HepG2 (cell line): ENCODE data around the gene RNF114. TPM values are rescaled to one million over a fixed set of nuclear protein-coding genes. Genes with fewer than 3 reads are reported as not detected.

Source experiments
- CREM ChIP-seq, 2 experiments: sonication (generic) in 1 of 2; formaldehyde crosslinking in 1 of 2; IDR thresholded peaks; 2 replicates each; pipeline versions ENCODE4 v1.4.0 to v1.6.1; 2016 to 2020; ENCODE audit warnings: antibody characterized with exemption in 1 of 2, mild to moderate bottlenecking in 1 of 2, missing genetic modification reagents in 1 of 2
- HCFC1 ChIP-seq: fragments of 150-350 bp; IDR thresholded peaks from 2 replicates; pipeline ENCODE4 v1.6.1; 2014; ENCODE audit warnings: low read depth, low read length
- KDM2A ChIP-seq: sonication (generic); formaldehyde crosslinking; IDR thresholded peaks from 2 replicates; pipeline ENCODE4 v1.4.0; 2020; ENCODE audit warnings: low read depth, missing genetic modification reagents, borderline replicate concordance
- KLF16 ChIP-seq, 2 experiments: sonication (generic) in 1 of 2; formaldehyde crosslinking in 1 of 2; IDR thresholded peaks; 2 replicates each; pipeline versions ENCODE4 v1.6.1 to v1.8.0; 2016 to 2023; ENCODE audit warnings: missing genetic modification reagents in 2 of 2, missing compliant biosample characterization in 1 of 2
- NFE2 ChIP-seq: sonication (generic); formaldehyde crosslinking; IDR thresholded peaks from 2 replicates; pipeline ENCODE4 v1.4.0; 2020; ENCODE audit warnings: missing genetic modification reagents
- TOE1 ChIP-seq: sonication (generic); formaldehyde crosslinking; IDR thresholded peaks from 2 replicates; pipeline ENCODE4 v1.4.0; 2020; ENCODE audit warnings: mild to moderate bottlenecking, missing genetic modification reagents
- U2AF1 ChIP-seq: fragments of 200-400 bp; formaldehyde crosslinking; optimal IDR thresholded peaks from 2 replicates; pipeline ENCODE3; 2017; ENCODE audit warnings: mild to moderate bottlenecking, low read depth, low read length
- ZNF30 ChIP-seq: sonication (generic); formaldehyde crosslinking; IDR thresholded peaks from 2 replicates; pipeline ENCODE4 v1.5.0; 2020; ENCODE audit warnings: mild to moderate bottlenecking, missing genetic modification reagents
- ZNF329 ChIP-seq: sonication (generic); formaldehyde crosslinking; IDR thresholded peaks from 2 replicates; pipeline ENCODE4 v1.9.0; 2021; ENCODE audit warnings: low read depth, mild to moderate bottlenecking, missing genetic modification reagents
- ZNF510 ChIP-seq: sonication (generic); formaldehyde crosslinking; IDR thresholded peaks from 2 replicates; pipeline ENCODE4 v1.4.0; 2020; ENCODE audit warnings: low read depth, mild to moderate bottlenecking, missing genetic modification reagents
- ZNF614 ChIP-seq: IDR thresholded peaks from 2 replicates; pipeline ENCODE4 v1.6.1; 2018; ENCODE audit warnings: missing biosample characterization, missing genetic modification reagents, inconsistent platforms, borderline replicate concordance
- ZNF674 ChIP-seq: sonication (generic); formaldehyde crosslinking; IDR thresholded peaks from 2 replicates; pipeline ENCODE4 v1.5.0; 2020; ENCODE audit warnings: low read depth, mild to moderate bottlenecking, missing genetic modification reagents
- ZSCAN25 ChIP-seq: sonication (generic); formaldehyde crosslinking; IDR thresholded peaks from 2 replicates; pipeline ENCODE4 v1.8.0; 2022; ENCODE audit warnings: mild to moderate bottlenecking, missing genetic modification reagents
- polyA plus RNA-seq, 8 experiments: library from polyadenylated mRNA; depleted of rRNA in 3 of 8; stranded (reverse) in 7 of 8; unstranded in 1 of 8; fragments of >200 nt; fragmentation: Illumina TruSeq in 4 of 8; extraction: Trizol in 4 of 8; gene quantifications; 2 replicates each; pipeline versions ENCODE4 v1.2.1 to v1.2.3, GENCODE V29; 2011 to 2016; ENCODE audit warnings: low read depth in 4 of 8, missing spikeins in 1 of 8, mixed read lengths in 1 of 8; ENCODE audit not compliant: insufficient read depth in 1 of 8
- total RNA-seq, 5 experiments: library from RNA; depleted of rRNA; stranded (reverse); fragments of >200 nt; fragmentation: Illumina TruSeq; extraction: Trizol; gene quantifications; 2 replicates each; pipeline ENCODE4 v1.2.3, GENCODE V29; 2016; ENCODE audit warnings: low read depth in 1 of 5
- TF ChIP-seq, protein P1 (sequence below), 2 experiments: fragments of 450-650 bp in 1 of 2; sonication (generic) in 1 of 2; formaldehyde crosslinking; IDR thresholded peaks; 2 replicates each; pipeline versions ENCODE4 v1.5.0 to v1.8.0; 2020 to 2022; ENCODE audit warnings: mild to moderate bottlenecking in 1 of 2, missing genetic modification reagents in 1 of 2
- TF ChIP-seq, protein P2 (sequence below): IDR thresholded peaks from 2 replicates; pipeline ENCODE4 v1.6.1; 2016; ENCODE audit warnings: low read depth
- TF ChIP-seq, protein P3 (sequence below): sonication (generic); formaldehyde crosslinking; IDR thresholded peaks from 2 replicates; pipeline ENCODE4 v1.4.0; 2020; ENCODE audit warnings: missing genetic modification reagents, mild to moderate bottlenecking, borderline replicate concordance
- TF ChIP-seq, protein P4 (sequence below): sonication (generic); formaldehyde crosslinking; IDR thresholded peaks from 2 replicates; pipeline ENCODE4 v1.5.0; 2020; ENCODE audit warnings: mild to moderate bottlenecking, missing genetic modification reagents
- TF ChIP-seq, protein P5 (sequence below): sonication (generic); formaldehyde crosslinking; IDR thresholded peaks from 2 replicates; pipeline ENCODE4 v1.5.1; 2020; ENCODE audit warnings: missing genetic modification reagents, mild to moderate bottlenecking, borderline replicate concordance

Gene RNF114
- total and polyA plus RNA-seq, 2 of the 13 experiments (the other 11 are each of a cell fraction or from before 2014, with no cell fraction given), result 119 to 126 TPM

DNA sequence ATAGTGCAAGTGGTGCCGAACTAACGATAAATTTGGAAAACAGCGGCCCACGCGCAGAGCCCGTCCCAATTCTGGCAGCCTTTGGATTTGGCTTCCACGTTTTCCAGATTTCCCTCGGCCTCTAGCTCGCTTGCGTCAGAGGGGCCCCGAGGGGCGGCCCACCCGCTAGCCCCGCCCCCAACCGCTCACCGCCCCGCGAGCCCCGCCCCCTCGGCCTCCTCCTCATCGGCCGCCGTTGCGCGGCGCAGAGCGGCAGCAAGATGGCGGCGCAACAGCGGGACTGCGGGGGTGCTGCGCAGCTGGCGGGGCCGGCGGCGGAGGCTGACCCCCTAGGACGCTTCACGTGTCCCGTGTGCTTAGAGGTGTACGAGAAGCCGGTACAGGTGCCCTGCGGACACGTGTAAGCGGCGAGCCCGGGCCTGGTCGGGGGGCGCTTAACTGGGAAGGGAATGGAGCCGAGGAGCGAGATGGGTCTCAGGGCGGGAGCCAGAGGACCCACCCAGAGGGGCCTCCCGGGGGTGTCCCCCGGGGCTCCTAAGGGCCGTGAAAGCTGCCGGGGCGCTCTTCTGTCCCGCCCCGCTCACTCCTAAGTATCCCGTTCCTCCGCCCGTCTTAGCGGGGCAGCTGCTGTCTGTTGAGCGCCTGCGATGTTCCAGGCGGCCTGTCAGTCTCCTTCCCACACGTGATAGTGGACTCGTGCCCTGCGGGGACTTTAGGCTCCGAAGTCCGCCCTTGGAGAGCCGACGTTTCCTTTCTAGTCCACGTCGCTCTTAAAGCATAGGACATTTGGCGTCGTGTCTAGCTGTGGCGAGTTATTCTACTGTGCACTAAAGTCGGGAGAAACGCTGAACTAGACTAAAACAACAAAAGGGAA, at the start of gene RNF114 (continued):
- TF ChIP-seq, protein P1, sequence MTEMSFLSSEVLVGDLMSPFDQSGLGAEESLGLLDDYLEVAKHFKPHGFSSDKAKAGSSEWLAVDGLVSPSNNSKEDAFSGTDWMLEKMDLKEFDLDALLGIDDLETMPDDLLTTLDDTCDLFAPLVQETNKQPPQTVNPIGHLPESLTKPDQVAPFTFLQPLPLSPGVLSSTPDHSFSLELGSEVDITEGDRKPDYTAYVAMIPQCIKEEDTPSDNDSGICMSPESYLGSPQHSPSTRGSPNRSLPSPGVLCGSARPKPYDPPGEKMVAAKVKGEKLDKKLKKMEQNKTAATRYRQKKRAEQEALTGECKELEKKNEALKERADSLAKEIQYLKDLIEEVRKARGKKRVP (CRISPR knock-in tag; IDR thresholded peaks at IDR 0.05), result peak in 1 of 2 experiments; percentile 72; a peak in 2 of 4 replicates
- no peak for TF ChIP-seq HCFC1
- peak; percentile 91; the same call in 1 of the 2 replicates for TF ChIP-seq ZNF329 (CRISPR knock-in tag)
- TF ChIP-seq, protein P2, sequence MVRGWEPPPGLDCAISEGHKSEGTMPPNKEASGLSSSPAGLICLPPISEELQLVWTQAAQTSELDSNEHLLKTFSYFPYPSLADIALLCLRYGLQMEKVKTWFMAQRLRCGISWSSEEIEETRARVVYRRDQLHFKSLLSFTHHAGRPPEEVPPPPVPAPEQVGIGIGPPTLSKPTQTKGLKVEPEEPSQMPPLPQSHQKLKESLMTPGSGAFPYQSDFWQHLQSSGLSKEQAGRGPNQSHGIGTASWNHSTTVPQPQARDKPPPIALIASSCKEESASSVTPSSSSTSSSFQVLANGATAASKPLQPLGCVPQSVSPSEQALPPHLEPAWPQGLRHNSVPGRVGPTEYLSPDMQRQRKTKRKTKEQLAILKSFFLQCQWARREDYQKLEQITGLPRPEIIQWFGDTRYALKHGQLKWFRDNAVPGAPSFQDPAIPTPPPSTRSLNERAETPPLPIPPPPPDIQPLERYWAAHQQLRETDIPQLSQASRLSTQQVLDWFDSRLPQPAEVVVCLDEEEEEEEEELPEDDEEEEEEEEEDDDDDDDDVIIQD, result peak; percentile 71
- TF ChIP-seq NFE2 (CRISPR knock-in tag), result 0 out of 2 replicates have a peak, but pooled peaks have one; percentile 8
- TF ChIP-seq ZNF30, result no peak
- TF ChIP-seq CREM (IDR thresholded peaks at IDR 0.05), result peak; percentile 67; the same call in 1 of the 2 replicates
- TF ChIP-seq CREM (CRISPR knock-in tag; IDR thresholded peaks at IDR 0.05), result no peak
- TF ChIP-seq, protein P3, sequence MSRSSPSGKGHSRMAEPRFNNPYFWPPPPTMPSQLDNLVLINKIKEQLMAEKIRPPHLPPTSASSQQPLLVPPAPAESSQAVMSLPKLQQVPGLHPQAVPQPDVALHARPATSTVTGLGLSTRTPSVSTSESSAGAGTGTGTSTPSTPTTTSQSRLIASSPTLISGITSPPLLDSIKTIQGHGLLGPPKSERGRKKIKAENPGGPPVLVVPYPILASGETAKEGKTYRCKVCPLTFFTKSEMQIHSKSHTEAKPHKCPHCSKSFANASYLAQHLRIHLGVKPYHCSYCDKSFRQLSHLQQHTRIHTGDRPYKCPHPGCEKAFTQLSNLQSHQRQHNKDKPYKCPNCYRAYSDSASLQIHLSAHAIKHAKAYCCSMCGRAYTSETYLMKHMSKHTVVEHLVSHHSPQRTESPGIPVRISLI (CRISPR knock-in tag), result no peak; the same call in 1 of the 2 replicates
- peak; percentile 86 to 97; a peak in 2 of 4 replicates for TF ChIP-seq KLF16 (CRISPR knock-in tag; IDR thresholded peaks at IDR 0.05)
- peak; percentile 27; the same call in 1 of the 2 replicates for TF ChIP-seq TOE1 (CRISPR knock-in tag)
- TF ChIP-seq ZNF674 (CRISPR knock-in tag), result no peak
- no peak for TF ChIP-seq ZNF510 (CRISPR knock-in tag)
- TF ChIP-seq, protein P4, sequence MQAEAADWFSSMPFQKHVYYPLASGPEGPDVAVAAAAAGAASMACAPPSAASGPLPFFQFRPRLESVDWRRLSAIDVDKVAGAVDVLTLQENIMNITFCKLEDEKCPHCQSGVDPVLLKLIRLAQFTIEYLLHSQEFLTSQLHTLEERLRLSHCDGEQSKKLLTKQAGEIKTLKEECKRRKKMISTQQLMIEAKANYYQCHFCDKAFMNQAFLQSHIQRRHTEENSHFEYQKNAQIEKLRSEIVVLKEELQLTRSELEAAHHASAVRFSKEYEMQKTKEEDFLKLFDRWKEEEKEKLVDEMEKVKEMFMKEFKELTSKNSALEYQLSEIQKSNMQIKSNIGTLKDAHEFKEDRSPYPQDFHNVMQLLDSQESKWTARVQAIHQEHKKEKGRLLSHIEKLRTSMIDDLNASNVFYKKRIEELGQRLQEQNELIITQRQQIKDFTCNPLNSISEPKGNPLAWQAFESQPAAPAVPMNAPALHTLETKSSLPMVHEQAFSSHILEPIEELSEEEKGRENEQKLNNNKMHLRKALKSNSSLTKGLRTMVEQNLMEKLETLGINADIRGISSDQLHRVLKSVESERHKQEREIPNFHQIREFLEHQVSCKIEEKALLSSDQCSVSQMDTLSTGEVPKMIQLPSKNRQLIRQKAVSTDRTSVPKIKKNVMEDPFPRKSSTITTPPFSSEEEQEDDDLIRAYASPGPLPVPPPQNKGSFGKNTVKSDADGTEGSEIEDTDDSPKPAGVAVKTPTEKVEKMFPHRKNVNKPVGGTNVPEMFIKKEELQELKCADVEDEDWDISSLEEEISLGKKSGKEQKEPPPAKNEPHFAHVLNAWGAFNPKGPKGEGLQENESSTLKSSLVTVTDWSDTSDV, result peak; percentile 87
- TF ChIP-seq ZNF614 (CRISPR knock-in tag), result peak; percentile 76; the same call in 1 of the 2 replicates
- TF ChIP-seq, protein P5, sequence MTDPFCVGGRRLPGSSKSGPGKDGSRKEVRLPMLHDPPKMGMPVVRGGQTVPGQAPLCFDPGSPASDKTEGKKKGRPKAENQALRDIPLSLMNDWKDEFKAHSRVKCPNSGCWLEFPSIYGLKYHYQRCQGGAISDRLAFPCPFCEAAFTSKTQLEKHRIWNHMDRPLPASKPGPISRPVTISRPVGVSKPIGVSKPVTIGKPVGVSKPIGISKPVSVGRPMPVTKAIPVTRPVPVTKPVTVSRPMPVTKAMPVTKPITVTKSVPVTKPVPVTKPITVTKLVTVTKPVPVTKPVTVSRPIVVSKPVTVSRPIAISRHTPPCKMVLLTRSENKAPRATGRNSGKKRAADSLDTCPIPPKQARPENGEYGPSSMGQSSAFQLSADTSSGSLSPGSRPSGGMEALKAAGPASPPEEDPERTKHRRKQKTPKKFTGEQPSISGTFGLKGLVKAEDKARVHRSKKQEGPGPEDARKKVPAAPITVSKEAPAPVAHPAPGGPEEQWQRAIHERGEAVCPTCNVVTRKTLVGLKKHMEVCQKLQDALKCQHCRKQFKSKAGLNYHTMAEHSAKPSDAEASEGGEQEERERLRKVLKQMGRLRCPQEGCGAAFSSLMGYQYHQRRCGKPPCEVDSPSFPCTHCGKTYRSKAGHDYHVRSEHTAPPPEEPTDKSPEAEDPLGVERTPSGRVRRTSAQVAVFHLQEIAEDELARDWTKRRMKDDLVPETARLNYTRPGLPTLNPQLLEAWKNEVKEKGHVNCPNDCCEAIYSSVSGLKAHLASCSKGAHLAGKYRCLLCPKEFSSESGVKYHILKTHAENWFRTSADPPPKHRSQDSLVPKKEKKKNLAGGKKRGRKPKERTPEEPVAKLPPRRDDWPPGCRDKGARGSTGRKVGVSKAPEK, result no peak
- no peak for TF ChIP-seq U2AF1
- TF ChIP-seq ZSCAN25, result no peak
- peak; percentile 95 for TF ChIP-seq KDM2A (CRISPR knock-in tag)
